HEK293 (cell line): Measurements from ENCODE around the gene SLC6A3.

Experiments
- CTCF ChIA-PET: fragments of 350-600 bp; formaldehyde crosslinking; extraction: SDS; loops from one replicate; lab custom pipeline; 2021; ENCODE audit warnings: antibody characterized with exemption; lab: Yijun Ruan, JAX
- POLR2A ChIA-PET: fragments of 300-600 bp; formaldehyde crosslinking; extraction: SDS; loops from one replicate; lab custom pipeline; 2020; ENCODE audit warnings: antibody characterized with exemption, inconsistent platforms; lab: Yijun Ruan, JAX
- H3K27ac ChIP-seq: fragments of 200-500 bp; sonication (Bioruptor generic); 2 replicates; pipeline ENCODE4 v1.5.1; 2014; ENCODE audit warnings: low read depth, low read length, control low read depth, inconsistent platforms; ENCODE audit errors: extremely low read depth
- H3K36me3 ChIP-seq, 2 experiments: fragments of 200-500 bp in 1 of 2; sonication (Bioruptor generic) in 1 of 2; 1 replicate in 1 of 2; 2 replicates in 1 of 2; pipeline ENCODE4 v1.5.1; 2014 to 2017; ENCODE audit warnings: inconsistent platforms in 2 of 2, low read length in 2 of 2; ENCODE audit not compliant: control insufficient read depth in 2 of 2, insufficient read depth in 1 of 2
- H3K4me1 ChIP-seq: fragments of 200-500 bp; sonication (Bioruptor generic); 2 replicates; pipeline ENCODE4 v1.5.1; 2014; ENCODE audit warnings: mild to moderate bottlenecking, low read length, inconsistent platforms; ENCODE audit not compliant: control insufficient read depth, insufficient read depth
- H3K4me3 ChIP-seq: 2 replicates; pipeline ENCODE4 v1.5.1; 2011; ENCODE audit warnings: low read depth, mild to moderate bottlenecking, control low read depth, low read length, moderate library complexity
- H3K9me3 ChIP-seq: fragments of 200-500 bp; sonication (Bioruptor generic); 2 replicates; pipeline ENCODE4 v1.5.1; 2014; ENCODE audit warnings: low read depth, low read length, inconsistent platforms; ENCODE audit not compliant: control insufficient read depth, insufficient read depth
- GLIS1 ChIP-seq: fragments of 450-650 bp; formaldehyde crosslinking; IDR thresholded peaks from 2 replicates; pipeline ENCODE4 v1.5.1; 2016; ENCODE audit warnings: missing biosample characterization, missing genetic modification characterization
- KLF1 ChIP-seq: fragments of 450-650 bp; formaldehyde crosslinking; IDR thresholded peaks from 2 replicates; pipeline ENCODE4 v1.5.1; 2016; ENCODE audit warnings: missing biosample characterization, missing genetic modification characterization
- SCRT2 ChIP-seq: fragments of 450-650 bp; formaldehyde crosslinking; IDR thresholded peaks from 2 replicates; pipeline ENCODE4 v1.5.1; 2016; ENCODE audit warnings: missing biosample characterization, missing genetic modification characterization
- SP2 ChIP-seq: fragments of 450-650 bp; formaldehyde crosslinking; IDR thresholded peaks from 2 replicates; pipeline ENCODE4 v1.5.1; 2016; ENCODE audit warnings: missing biosample characterization, missing genetic modification characterization
- ZIC2 ChIP-seq: fragments of 450-650 bp; formaldehyde crosslinking; IDR thresholded peaks from 2 replicates; pipeline ENCODE4 v1.5.1; 2016; ENCODE audit warnings: missing biosample characterization, missing genetic modification characterization
- ZNF214 ChIP-seq: fragments of 450-650 bp; formaldehyde crosslinking; IDR thresholded peaks from 2 replicates; pipeline ENCODE4 v1.5.1; 2017; ENCODE audit warnings: missing biosample characterization, mild to moderate bottlenecking, missing genetic modification characterization, borderline replicate concordance
- ZNF24 ChIP-seq: fragments of 450-650 bp; formaldehyde crosslinking; IDR thresholded peaks from 2 replicates; pipeline ENCODE4 v1.5.1; 2016; ENCODE audit warnings: missing biosample characterization, missing genetic modification characterization
- ZNF658 ChIP-seq: fragments of 450-650 bp; formaldehyde crosslinking; IDR thresholded peaks from 2 replicates; pipeline ENCODE4; 2016; ENCODE audit warnings: missing biosample characterization, missing genetic modification characterization
- ZNF747 ChIP-seq: fragments of 450-650 bp; formaldehyde crosslinking; IDR thresholded peaks from 2 replicates; pipeline ENCODE4 v1.5.1; 2016; ENCODE audit warnings: missing biosample characterization, missing genetic modification characterization
- ZSCAN4 ChIP-seq: fragments of 450-650 bp; formaldehyde crosslinking; IDR thresholded peaks from 2 replicates; pipeline ENCODE4 v1.5.1; 2017; ENCODE audit warnings: missing biosample characterization, missing genetic modification characterization
- TF ChIP-seq, protein P1 (sequence below): fragments of 450-650 bp; formaldehyde crosslinking; IDR thresholded peaks from 2 replicates; pipeline ENCODE4 v1.5.1; 2016; ENCODE audit warnings: missing biosample characterization, missing genetic modification characterization, borderline replicate concordance
- TF ChIP-seq, protein P2 (sequence below): fragments of 450-650 bp; formaldehyde crosslinking; IDR thresholded peaks from 2 replicates; pipeline ENCODE4 v1.5.1; 2016; ENCODE audit warnings: missing biosample characterization, missing genetic modification characterization

Gene SLC6A3

DNA sequence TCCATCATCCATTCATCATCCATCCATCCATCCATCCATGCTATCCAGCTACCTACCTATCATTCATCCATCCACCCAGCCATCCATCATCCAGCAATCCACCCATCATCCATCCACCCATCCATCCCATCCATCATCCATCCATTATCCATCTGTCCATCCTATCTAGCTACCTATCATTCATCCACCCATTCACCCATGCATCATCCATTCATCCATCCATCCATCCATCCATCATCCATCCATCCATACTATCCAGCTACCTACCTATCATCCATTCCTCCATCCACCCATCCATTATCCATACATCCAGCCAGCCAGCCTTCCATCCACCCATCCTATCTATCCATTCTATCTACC lies 26.3 kb downstream of the SLC6A3 start (continued):
- no peak for TF ChIP-seq ZNF24 (tag by site-specific recombination)
- no peak for TF ChIP-seq ZNF214 (tag by site-specific recombination)
- TF ChIP-seq, protein P1, sequence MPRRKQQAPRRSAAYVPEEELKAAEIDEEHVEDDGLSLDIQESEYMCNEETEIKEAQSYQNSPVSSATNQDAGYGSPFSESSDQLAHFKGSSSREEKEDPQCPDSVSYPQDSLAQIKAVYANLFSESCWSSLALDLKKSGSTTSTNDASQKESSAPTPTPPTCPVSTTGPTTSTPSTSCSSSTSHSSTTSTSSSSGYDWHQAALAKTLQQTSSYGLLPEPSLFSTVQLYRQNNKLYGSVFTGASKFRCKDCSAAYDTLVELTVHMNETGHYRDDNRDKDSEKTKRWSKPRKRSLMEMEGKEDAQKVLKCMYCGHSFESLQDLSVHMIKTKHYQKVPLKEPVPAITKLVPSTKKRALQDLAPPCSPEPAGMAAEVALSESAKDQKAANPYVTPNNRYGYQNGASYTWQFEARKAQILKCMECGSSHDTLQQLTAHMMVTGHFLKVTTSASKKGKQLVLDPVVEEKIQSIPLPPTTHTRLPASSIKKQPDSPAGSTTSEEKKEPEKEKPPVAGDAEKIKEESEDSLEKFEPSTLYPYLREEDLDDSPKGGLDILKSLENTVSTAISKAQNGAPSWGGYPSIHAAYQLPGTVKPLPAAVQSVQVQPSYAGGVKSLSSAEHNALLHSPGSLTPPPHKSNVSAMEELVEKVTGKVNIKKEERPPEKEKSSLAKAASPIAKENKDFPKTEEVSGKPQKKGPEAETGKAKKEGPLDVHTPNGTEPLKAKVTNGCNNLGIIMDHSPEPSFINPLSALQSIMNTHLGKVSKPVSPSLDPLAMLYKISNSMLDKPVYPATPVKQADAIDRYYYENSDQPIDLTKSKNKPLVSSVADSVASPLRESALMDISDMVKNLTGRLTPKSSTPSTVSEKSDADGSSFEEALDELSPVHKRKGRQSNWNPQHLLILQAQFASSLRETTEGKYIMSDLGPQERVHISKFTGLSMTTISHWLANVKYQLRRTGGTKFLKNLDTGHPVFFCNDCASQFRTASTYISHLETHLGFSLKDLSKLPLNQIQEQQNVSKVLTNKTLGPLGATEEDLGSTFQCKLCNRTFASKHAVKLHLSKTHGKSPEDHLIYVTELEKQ: no peak; the same call in 1 of the 2 replicates
- TF ChIP-seq KLF1: no peak

GRCh38 chr5:1418238-1418920 lies 26.9 kb downstream of the SLC6A3 start:
- TF ChIP-seq ZNF658 (no peak), ZNF747 (0 out of 2 replicates have a peak, but pooled peaks have one; percentile 9), ZSCAN4 (tag by site-specific recombination) (no peak), ZNF24 (tag by site-specific recombination) (no peak), SP2 (peak; percentile 23; the same call in 1 of the 2 replicates)
- TF ChIP-seq, protein P2, sequence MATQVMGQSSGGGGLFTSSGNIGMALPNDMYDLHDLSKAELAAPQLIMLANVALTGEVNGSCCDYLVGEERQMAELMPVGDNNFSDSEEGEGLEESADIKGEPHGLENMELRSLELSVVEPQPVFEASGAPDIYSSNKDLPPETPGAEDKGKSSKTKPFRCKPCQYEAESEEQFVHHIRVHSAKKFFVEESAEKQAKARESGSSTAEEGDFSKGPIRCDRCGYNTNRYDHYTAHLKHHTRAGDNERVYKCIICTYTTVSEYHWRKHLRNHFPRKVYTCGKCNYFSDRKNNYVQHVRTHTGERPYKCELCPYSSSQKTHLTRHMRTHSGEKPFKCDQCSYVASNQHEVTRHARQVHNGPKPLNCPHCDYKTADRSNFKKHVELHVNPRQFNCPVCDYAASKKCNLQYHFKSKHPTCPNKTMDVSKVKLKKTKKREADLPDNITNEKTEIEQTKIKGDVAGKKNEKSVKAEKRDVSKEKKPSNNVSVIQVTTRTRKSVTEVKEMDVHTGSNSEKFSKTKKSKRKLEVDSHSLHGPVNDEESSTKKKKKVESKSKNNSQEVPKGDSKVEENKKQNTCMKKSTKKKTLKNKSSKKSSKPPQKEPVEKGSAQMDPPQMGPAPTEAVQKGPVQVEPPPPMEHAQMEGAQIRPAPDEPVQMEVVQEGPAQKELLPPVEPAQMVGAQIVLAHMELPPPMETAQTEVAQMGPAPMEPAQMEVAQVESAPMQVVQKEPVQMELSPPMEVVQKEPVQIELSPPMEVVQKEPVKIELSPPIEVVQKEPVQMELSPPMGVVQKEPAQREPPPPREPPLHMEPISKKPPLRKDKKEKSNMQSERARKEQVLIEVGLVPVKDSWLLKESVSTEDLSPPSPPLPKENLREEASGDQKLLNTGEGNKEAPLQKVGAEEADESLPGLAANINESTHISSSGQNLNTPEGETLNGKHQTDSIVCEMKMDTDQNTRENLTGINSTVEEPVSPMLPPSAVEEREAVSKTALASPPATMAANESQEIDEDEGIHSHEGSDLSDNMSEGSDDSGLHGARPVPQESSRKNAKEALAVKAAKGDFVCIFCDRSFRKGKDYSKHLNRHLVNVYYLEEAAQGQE: peak; percentile 29; the same call in 1 of the 2 replicates
- H3K4me1 ChIP-seq: no peaks in the 10 kb centered on the region
- no peaks in the 10 kb centered on the region for H3K9me3 ChIP-seq
- no peak overlapping the region for H3K4me3 ChIP-seq
- CTCF ChIA-PET: interaction anchor here (0.6 kb wide), 2 partner anchors 23 to 225 kb away, joined by 3 to 5 read pairs; no protein-coding TSS in a partner anchor
- H3K27ac ChIP-seq: no peak overlapping the region
- H3K36me3 ChIP-seq: no peaks in the 10 kb centered on the region
- POLR2A ChIA-PET: no interaction called here

GRCh38 chr5:1417586-1418225 lies 27.5 kb downstream of the SLC6A3 start:
- Histone ChIP-seq H3K4me1 (no peaks in the 10 kb centered on the region), H3K4me3 (no peak overlapping the region), H3K9me3 (no peaks in the 10 kb centered on the region), H3K36me3 (no peaks in the 10 kb centered on the region), H3K27ac (no peak overlapping the region)
- ChIA-PET CTCF (interaction anchor here (0.6 kb wide), 1 partner anchor 226 kb away, joined by 5 read pairs; no protein-coding TSS in a partner anchor), POLR2A (no interaction called here)
- 0 out of 2 replicates have a peak, but pooled peaks have one; percentile 13 for TF ChIP-seq GLIS1 (tag by site-specific recombination)
- 0 out of 2 replicates have a peak, but pooled peaks have one; percentile 24 for TF ChIP-seq ZIC2 (tag by site-specific recombination)
- TF ChIP-seq SCRT2 (tag by site-specific recombination): no peak
